Activated CD4-positive, alpha-beta memory T cell treated with anti-CD3 and anti-CD28 coated beads for 36 hours (primary cell): ENCODE data around the gene PLEKHH2. TPM values are rescaled to one million over a fixed set of nuclear protein-coding genes. Genes with fewer than 3 reads are reported as not detected.
"Not testable (repeated sequence)": the region's sequence is repeated elsewhere in the genome, so short reads cannot be mapped to it uniquely, and the experiment has no call there.

Experiments used
- CTCF ChIA-PET: fragments of 350-600 bp; sonication (Branson Sonifier 250); formaldehyde crosslinking; loops from one replicate; lab custom pipeline; 2021; ENCODE audit warnings: antibody characterized with exemption, inconsistent platforms; lab: Charles Lee
- POLR2A ChIA-PET: fragments of 350-600 bp; sonication (Branson Sonifier 250); formaldehyde crosslinking; loops from one replicate; lab custom pipeline; 2021; ENCODE audit warnings: antibody characterized with exemption; lab: Charles Lee
- DNase-seq: peaks from one replicate; pipeline ENCODE4 v3.0.0-alpha.2; 2020
- H3K27ac Mint-ChIP-seq: one replicate; pipeline ENCODE4 v1.8.0; 2021; ENCODE audit warnings: mixed read lengths
- H3K27me3 Mint-ChIP-seq: one replicate; pipeline ENCODE4 v1.8.0; 2021; ENCODE audit warnings: mixed read lengths
- H3K36me3 Mint-ChIP-seq: one replicate; pipeline ENCODE4 v1.8.0; 2021; ENCODE audit warnings: mixed read lengths
- H3K4me1 Mint-ChIP-seq: one replicate; pipeline ENCODE4 v1.8.0; 2021; ENCODE audit warnings: low read depth, mixed read lengths
- H3K4me3 Mint-ChIP-seq: one replicate; pipeline ENCODE4 v1.8.0; 2021; ENCODE audit warnings: mild to moderate bottlenecking, mixed read lengths
- H3K9me3 Mint-ChIP-seq: one replicate; pipeline ENCODE4 v1.8.0; 2021; ENCODE audit warnings: mixed read lengths
- intact Hi-C: fragments of 100-400 bp; cut with micrococcal nuclease; formaldehyde crosslinking; loops from one replicate; pipeline ENCODE4 v1.15.1; 2023
- total RNA-seq, 2 experiments: library from RNA; stranded (reverse); gene quantifications; one replicate each; pipeline ENCODE4 v1.2.3, GENCODE V29; 2021

PLEKHH2 gene
- total RNA-seq, 2 experiments from 2014 or later, result 0.73 to 0.81 TPM

DNA sequence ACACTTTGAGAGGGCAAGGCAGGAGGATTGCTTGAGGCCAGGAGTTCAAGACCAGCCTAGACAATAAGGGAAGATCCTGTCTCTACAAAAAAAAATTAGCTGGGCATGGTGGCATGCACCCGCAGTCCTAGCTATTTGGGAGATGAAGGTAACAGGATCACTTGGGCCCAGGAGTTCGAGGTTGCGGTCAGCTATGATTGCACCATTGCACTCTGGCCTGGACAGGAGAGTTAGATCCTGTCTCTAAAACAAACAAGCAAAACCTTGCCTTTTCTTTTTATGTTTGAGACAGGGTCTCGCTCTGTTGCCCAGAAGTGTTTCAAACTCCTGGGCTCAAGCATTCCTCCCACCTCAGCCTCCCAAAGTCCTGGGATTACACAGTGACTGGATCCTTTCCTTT is 26.7 kb upstream of the PLEKHH2 start:
- CTCF ChIA-PET, result interaction anchor here (0.6 to 2.3 kb wide), 11 partner anchors 12 to 751 kb away, joined by 3 to 19 read pairs (median 4); partner anchors contain the start of gene THADA
- intact Hi-C loops, result no loop called here

DNA sequence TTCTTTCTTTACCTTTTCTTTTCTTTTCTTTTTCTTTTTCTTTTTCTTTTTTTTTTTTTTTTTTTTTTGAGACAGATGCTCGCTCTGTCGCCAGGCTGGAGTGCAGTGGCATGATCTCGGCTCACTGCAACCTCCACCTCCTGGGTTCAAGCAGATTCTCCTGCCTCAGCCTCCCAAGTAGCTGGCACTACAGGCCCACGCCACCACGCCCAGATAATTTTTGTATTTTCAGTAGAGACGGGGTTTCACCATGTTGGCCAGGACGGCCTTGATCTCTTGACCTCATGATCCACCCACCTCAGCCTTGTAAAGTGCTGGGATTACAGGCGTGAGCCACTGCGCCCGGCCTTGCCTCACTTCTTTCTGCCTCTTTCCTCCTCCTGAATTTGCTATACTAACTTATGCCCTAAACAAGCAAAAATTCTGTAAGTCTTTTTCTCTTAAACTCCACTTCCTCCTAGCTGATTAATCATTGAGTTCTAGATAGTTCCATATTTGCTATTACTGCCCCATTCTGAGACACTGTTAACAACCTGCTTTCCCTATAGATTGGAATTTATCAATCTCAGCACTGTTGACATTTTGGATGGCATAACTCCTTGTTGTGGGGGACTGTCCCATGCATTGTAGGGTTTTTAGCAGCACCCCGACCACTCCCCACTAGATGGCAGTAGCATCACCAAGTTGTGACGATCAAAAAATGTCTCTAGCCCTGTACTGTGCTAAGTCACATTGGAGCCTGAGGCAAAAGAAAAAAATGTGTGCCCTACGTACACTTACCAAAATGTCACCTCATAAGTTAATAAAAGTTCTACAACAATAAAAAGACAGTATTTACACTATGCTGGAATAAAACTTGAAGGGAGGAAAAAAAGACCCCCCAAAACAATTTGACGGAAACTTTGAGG is 24.8 kb upstream of the PLEKHH2 start:
- ChIA-PET POLR2A (no interaction called here), CTCF (interaction anchor here (0.9 to 2.2 kb wide), 5 partner anchors 15 to 638 kb away, joined by 3 to 11 read pairs (median 4); partner anchors contain the start of gene DYNC2LI1)
- Mint-ChIP-seq H3K4me1 (no peaks in the 10 kb centered on the region), H3K36me3 (no peaks in the 10 kb centered on the region), H3K9me3 (no peaks in the 10 kb centered on the region), H3K27me3 (peaks cover 2% of the 10 kb centered on the region), H3K4me3 (no peak overlapping the region), H3K27ac (no peak overlapping the region)
- DNase-seq, result peak; percentile 83
- intact Hi-C loops, result no loop called here

More for the DNA sequence above, 26.7 kb upstream of the PLEKHH2 start:
- H3K4me3 Mint-ChIP-seq, result no peak overlapping the region
- no peaks in the 10 kb centered on the region for H3K36me3 Mint-ChIP-seq
- no peak overlapping the region for H3K27ac Mint-ChIP-seq
- POLR2A ChIA-PET, result interaction anchor here (0.7 kb wide), 1 partner anchor 14 kb away, joined by 3 read pairs; the partner anchor contains the start of gene THADA
- no peaks in the 10 kb centered on the region for H3K9me3 Mint-ChIP-seq
- H3K4me1 Mint-ChIP-seq, result no peaks in the 10 kb centered on the region
- no peaks in the 10 kb centered on the region for H3K27me3 Mint-ChIP-seq
- DNase-seq, result no peak

DNA sequence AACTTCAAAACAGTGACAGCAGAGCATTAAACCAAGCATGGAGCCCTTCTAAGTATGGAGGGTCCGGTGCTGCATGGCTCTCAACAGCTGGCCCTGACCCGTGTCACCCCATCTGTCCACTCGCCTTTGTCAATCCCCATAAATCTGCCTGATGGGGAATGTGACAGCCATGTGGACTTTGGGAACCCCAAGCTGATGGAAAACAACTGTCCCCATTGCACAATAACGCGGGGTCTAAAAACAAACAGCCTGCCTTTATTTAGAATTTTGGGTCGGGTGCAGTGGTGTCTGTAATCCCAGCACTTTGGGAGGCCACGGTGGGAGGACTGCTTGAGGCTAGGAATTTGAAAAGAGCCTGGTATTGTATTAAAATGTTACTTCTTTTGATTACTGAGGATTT is 24.1 kb upstream of the PLEKHH2 start:
- intact Hi-C loops, result no loop called here
- H3K27me3 Mint-ChIP-seq, result peaks cover 3% of the 10 kb centered on the region
- H3K27ac Mint-ChIP-seq, result no peak overlapping the region
- POLR2A ChIA-PET, result no interaction called here
- CTCF ChIA-PET, result interaction anchor here (1.0 to 2.2 kb wide), 2 partner anchors 17 to 161 kb away, joined by 5 to 6 read pairs; partner anchors contain the start of genes DYNC2LI1 and THADA
- DNase-seq, result no peak
- no peaks in the 10 kb centered on the region for H3K9me3 Mint-ChIP-seq
- no peak overlapping the region for H3K4me3 Mint-ChIP-seq
- H3K36me3 Mint-ChIP-seq, result no peaks in the 10 kb centered on the region
- H3K4me1 Mint-ChIP-seq, result no peaks in the 10 kb centered on the region

DNA sequence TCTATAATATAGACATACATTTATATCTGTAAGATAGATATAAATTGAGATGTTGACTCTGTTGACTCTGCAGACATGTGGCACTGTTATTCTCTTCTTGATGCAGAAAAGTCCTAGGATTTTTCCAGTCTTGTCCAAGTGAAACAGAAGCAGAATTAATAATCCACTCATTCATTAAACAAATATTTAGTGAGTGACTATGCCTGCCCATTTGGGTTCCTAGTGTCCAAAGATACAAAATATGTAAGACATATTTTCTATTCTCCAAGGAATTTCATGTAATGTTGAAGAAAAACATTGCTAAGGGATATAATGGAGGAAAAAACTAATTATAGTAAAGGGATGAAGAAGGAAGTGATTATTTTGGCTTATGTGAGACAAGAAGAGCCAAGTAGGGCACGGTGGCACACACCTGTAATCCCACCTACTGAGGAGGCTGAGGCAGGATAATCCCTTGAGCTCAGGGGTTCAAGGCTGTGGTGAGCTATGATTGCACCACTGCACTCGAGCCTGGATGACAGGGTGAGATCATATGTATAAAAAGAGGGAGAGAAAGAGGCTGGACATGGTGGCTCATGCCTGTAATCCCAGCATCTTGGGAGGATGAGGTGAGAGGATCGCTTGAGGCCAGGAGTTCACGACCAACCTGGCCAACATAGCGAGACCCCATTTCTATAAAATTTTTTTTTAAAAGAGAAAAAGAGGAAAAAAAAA is 19.9 kb upstream of the PLEKHH2 start:
- Mint-ChIP-seq H3K4me1 (no peaks in the 10 kb centered on the region), H3K27ac (no peak overlapping the region), H3K9me3 (no peaks in the 10 kb centered on the region), H3K27me3 (peaks cover 8% of the 10 kb centered on the region), H3K4me3 (no peak overlapping the region), H3K36me3 (no peaks in the 10 kb centered on the region)
- CTCF ChIA-PET, result interaction anchor here (0.6 kb wide), 1 partner anchor 266 kb away, joined by 3 read pairs; no protein-coding TSS in a partner anchor
- POLR2A ChIA-PET, result no interaction called here
- intact Hi-C loops, result no loop called here
- DNase-seq, result no peak

DNA sequence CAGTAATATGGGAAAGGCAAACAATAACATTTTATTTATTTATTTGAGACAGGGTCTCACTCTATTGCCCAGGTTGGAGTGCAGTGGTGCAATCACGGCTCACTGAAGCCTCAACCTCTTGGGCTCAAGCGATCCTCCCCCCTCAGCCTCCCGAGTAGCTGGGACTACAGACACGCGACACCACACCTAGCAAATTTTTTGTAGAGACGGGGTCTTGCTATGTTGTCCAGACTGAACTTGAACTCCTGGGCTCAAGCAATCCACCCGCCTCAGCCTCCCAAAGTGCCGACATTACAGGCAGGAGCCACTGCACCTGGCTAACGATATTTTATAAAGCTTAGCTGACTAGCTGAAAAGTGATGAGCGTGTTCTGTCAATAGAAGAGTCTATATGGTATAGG is 17.5 kb upstream of the PLEKHH2 start:
- no peaks in the 10 kb centered on the region for H3K36me3 Mint-ChIP-seq
- no peaks in the 10 kb centered on the region for H3K4me1 Mint-ChIP-seq
- no peak overlapping the region for H3K27ac Mint-ChIP-seq
- intact Hi-C loops, result no loop called here
- no peaks in the 10 kb centered on the region for H3K9me3 Mint-ChIP-seq
- ChIA-PET CTCF (no interaction called here), POLR2A (no interaction called here)
- no peak overlapping the region for H3K4me3 Mint-ChIP-seq
- DNase-seq, result no peak
- peaks cover 12% of the 10 kb centered on the region for H3K27me3 Mint-ChIP-seq

DNA sequence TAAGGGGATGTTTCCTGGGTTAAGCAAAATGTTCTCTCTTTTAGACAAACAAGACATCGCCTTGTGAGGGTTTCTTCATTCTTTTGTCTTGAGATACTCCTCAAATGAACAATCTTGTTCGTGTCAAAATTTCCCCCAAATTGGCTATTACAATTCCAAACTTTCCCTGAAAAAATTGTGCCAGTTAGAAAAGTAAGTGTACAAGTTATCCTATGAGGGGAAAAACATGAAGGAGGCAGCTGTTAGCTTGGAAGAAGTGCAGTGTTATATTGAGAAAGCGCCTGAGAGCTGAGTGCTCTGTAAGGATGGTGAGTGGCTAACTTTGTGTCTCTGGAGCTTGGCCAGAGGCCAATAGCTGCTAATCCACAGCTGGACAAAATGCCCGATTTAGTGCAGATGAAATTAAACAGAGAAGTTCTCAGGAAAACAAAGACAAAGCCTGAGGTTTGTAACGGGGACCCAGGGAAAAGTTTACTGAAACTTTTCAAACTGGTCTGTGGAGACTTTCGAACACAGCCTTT is 14.1 kb upstream of the PLEKHH2 start:
- Mint-ChIP-seq H3K9me3 (peaks cover 2% of the 10 kb centered on the region), H3K27ac (no peak overlapping the region), H3K27me3 (peaks cover 9% of the 10 kb centered on the region), H3K36me3 (no peaks in the 10 kb centered on the region), H3K4me1 (no peaks in the 10 kb centered on the region), H3K4me3 (no peak overlapping the region)
- ChIA-PET CTCF (no interaction called here), POLR2A (no interaction called here)
- intact Hi-C loops, result no loop called here
- DNase-seq, result no peak

DNA sequence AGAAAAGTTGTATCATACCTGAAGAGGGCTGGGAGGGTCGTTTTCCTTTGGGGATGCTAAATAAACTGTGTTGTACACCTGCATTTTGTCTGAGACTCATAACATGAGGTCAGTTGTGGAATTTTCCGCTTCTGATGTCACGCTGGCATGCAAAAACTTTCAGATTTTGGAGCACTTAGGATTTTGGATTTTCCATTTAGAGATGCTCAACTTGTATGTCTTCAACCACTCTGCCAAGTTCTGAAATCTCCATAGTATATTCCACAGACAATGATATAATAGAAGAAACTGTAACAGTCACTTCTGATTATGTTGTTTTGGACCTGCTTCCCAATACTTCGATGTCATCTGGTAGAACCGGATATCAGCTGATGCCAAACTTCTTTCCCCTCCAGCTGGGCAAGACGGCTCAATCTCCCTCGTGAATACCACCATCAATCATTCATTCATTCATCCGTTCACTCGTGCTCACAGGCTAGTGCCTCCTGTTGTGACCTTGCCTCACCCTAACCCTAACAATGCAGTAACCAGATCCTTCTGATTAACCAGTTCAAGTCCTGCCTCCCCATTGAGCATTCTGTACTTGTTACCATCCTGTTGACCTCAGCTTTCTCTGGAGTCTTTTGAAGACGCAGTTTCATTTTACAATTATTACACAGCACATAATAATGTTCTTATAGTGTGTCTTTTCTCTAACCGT is 5.3 kb upstream of the PLEKHH2 start:
- Mint-ChIP-seq H3K36me3 (no peaks in the 10 kb centered on the region), H3K27ac (no peak overlapping the region), H3K27me3 (peaks cover 40% of the 10 kb centered on the region), H3K9me3 (peaks cover 2% of the 10 kb centered on the region), H3K4me3 (no peak overlapping the region), H3K4me1 (peaks cover 8% of the 10 kb centered on the region)
- intact Hi-C loops, result loop anchor here (10.0 kb wide), 1 partner anchor 143 kb away; the partner anchor contains the start of gene DYNC2LI1
- CTCF ChIA-PET, result no interaction called here
- POLR2A ChIA-PET, result no interaction called here
- no peak for DNase-seq

DNA sequence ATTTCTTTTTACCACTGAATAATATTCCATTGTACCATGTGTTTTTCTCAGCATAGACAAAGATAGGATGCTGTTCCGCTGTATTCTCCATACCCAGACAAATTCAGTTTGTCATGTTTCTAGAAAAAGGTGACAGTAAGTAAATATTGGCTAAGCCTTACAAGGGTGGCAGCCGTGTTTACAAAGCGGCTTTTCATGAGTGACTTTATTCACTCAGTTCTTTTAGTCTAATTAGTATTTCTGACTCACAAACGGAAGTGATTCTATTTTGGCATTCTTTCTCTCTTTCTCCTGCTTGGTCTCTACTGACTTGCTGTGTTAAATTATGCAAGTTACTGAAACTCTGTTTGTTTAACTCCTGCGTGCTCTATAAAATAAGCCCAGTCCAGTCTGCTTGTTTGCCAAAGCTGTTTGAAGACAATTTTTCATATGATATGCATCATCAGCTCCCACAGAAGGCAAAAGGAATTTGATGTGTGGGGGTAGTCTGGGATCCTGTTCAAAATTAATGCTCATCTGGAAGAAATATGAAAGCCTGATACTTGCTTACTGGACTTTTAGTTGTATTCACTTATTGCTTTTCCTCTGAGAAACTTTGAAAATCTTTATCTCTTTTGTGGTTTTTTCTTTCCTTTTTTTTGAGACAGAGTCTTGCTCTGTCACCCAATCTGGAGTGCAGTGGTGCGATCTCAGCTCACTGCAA is 2.3 kb upstream of the PLEKHH2 start:
- no peaks in the 10 kb centered on the region for H3K36me3 Mint-ChIP-seq
- ChIA-PET CTCF (interaction anchor here (0.5 kb wide), 1 partner anchor 24 kb away, joined by 3 read pairs; no protein-coding TSS in a partner anchor), POLR2A (no interaction called here)
- peaks cover 5% of the 10 kb centered on the region for H3K9me3 Mint-ChIP-seq
- no peak overlapping the region for H3K27ac Mint-ChIP-seq
- no peak overlapping the region for H3K4me3 Mint-ChIP-seq
- H3K27me3 Mint-ChIP-seq, result peaks cover 46% of the 10 kb centered on the region
- DNase-seq, result no peak
- intact Hi-C loops, result loop anchor here (10.0 kb wide), 1 partner anchor 140 kb away; the partner anchor contains the start of gene DYNC2LI1
- peaks cover 14% of the 10 kb centered on the region for H3K4me1 Mint-ChIP-seq

DNA sequence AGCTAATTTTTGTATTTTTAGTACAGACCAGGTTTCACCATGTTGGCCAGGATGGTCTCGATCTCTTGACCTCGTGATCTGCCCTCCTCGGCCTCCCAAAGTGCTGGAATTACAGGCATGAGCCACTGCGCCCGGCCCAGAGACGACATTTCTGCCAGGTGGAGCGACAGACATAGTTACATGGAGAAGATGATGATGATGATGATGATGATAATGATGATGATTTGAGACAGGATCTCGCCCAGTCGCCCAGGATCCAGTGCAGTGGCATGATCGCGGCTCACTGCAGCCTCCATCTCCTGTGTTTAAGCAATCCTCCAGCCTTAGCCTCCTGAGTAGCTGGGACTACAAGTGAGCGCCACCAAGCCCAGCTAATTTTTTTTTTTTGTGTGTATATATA is 907 bp upstream of the PLEKHH2 start:
- Mint-ChIP-seq H3K4me1 (peaks cover 14% of the 10 kb centered on the region), H3K27me3 (peaks cover 44% of the 10 kb centered on the region), H3K4me3 (peak overlapping the region; percentile 16)
- CTCF ChIA-PET, H3K9me3 Mint-ChIP-seq, H3K27ac Mint-ChIP-seq, DNase-seq, H3K36me3 Mint-ChIP-seq: not testable (repeated sequence)
- intact Hi-C loops, result loop anchor here (10.0 kb wide), 1 partner anchor 139 kb away; the partner anchor contains the start of gene DYNC2LI1
- POLR2A ChIA-PET, result interaction anchor here (1.6 kb wide), 1 partner anchor 40 kb away, joined by 4 read pairs; the partner anchor contains the start of gene THADA

DNA sequence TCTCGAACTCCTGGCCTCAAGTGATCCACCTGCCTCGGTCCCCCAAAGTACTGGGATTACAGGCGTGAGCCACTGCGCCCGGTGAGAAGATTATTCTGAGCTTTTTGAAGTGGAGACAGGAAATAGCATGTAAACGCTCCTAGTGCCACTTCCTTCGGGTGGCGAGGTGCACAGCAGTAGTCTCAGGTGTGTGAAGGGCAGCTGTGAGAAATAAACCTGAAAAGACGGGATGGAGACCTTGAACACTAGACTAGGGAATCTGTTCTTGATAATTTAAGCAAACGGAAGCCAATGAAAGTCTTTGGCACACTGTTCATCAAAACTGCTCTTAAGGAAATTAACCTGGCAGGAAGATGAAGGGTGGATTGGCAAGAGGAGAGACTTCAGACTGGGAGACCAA is 439 bp upstream of the PLEKHH2 start:
- POLR2A ChIA-PET, result interaction anchor here (1.6 kb wide), 1 partner anchor 41 kb away, joined by 4 read pairs; the partner anchor contains the start of gene THADA
- H3K9me3 Mint-ChIP-seq, result peaks cover 5% of the 10 kb centered on the region
- no peaks in the 10 kb centered on the region for H3K36me3 Mint-ChIP-seq
- DNase-seq, result peak; percentile 29
- H3K27me3 Mint-ChIP-seq, result peaks cover 40% of the 10 kb centered on the region
- intact Hi-C loops, result loop anchor here (10.0 kb wide), 1 partner anchor 138 kb away; the partner anchor contains the start of gene DYNC2LI1
- no peak overlapping the region for H3K27ac Mint-ChIP-seq
- CTCF ChIA-PET, result interaction anchor here (0.5 to 1.1 kb wide), 4 partner anchors 31 to 117 kb away, joined by 3 to 4 read pairs (median 3); no protein-coding TSS in a partner anchor
- peak overlapping the region; percentile 82 for H3K4me3 Mint-ChIP-seq
- peaks cover 14% of the 10 kb centered on the region for H3K4me1 Mint-ChIP-seq

DNA sequence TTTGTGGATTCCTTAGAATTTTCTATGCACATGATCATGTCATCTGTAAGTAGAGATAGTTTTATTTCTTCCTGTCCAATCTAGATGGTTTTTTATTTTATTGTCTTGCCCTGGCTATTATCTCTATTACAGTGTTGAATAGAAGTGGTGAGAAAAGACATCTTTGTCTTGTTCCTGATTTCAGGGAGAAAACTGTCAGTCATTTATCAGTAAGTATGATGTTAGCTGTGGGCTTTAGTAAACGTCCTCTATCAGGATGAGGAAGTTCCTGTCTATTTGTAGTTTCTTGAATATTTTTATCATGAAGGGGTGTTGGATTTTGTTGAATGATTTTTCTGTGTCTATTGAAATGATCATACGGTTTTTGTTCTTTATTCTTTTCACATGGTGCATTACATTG is 5.3 kb downstream of the PLEKHH2 start:
- Mint-ChIP-seq H3K4me3 (no peak overlapping the region), H3K4me1 (peaks cover 4% of the 10 kb centered on the region), H3K9me3 (peaks cover 5% of the 10 kb centered on the region), H3K36me3 (no peaks in the 10 kb centered on the region), H3K27me3 (peaks cover 6% of the 10 kb centered on the region), H3K27ac (no peak overlapping the region)
- no peak for DNase-seq
- CTCF ChIA-PET, result no interaction called here
- POLR2A ChIA-PET, result no interaction called here
- intact Hi-C loops, result no loop called here
